Measurements from ENCODE around the gene UTY.
"Not testable (repeated sequence)": the region's sequence is repeated elsewhere in the genome, so short reads cannot be mapped to it uniquely, and the experiment has no call there.

DNA sequence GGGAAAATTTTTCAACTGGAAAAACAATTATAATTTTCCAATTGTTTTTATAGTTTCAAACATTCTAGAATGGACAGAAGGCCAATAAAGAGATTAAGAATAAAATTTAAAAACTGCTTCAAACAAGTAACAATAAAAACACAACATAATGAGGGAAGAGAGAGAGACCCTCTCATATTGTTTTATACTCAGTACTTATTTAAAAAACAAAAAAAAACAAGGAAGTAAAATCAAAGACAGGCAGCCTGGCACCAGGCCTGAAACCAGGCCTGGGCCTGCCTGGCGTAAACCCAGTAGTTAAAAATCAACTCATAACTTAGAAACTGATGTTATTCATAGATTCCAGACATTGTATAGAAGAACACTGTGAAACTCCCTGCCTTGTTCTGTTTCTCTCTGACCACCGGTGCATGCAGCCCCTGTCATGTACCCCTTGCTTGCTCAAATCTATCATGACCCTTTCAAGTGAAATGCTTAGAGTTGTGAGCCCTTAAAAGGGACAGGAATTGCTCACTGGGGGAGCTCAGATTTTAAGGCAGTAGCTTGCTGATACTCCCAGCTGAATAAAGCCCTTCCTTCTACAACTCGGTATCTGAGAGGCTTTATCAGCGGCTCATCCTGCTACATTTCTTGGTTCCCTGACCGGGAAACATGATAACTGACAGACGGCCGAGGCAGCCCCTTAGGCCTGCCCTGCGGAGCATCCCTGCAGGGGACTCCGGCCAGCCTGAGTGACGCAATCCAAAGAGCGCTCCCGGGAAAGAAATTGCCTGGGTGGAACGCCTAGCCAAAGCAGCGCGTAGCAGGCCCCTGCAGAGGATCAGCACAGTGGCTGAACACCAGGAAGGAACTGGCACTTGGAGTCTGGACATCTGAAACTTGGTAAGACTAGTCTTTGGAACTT, 197.4 kb downstream of the UTY start:
- TF ChIP-seq, protein P1, sequence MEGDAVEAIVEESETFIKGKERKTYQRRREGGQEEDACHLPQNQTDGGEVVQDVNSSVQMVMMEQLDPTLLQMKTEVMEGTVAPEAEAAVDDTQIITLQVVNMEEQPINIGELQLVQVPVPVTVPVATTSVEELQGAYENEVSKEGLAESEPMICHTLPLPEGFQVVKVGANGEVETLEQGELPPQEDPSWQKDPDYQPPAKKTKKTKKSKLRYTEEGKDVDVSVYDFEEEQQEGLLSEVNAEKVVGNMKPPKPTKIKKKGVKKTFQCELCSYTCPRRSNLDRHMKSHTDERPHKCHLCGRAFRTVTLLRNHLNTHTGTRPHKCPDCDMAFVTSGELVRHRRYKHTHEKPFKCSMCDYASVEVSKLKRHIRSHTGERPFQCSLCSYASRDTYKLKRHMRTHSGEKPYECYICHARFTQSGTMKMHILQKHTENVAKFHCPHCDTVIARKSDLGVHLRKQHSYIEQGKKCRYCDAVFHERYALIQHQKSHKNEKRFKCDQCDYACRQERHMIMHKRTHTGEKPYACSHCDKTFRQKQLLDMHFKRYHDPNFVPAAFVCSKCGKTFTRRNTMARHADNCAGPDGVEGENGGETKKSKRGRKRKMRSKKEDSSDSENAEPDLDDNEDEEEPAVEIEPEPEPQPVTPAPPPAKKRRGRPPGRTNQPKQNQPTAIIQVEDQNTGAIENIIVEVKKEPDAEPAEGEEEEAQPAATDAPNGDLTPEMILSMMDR (IDR thresholded peaks at IDR 0.05) = not testable (repeated sequence)
- not testable (repeated sequence) for TF ChIP-seq POLR2A (IDR thresholded peaks at IDR 0.05)

Measured in sigmoid colon (tissue), 3 donors.